Epithelial cell of esophagus (primary cell): ENCODE data around the gene DNLZ.

Experiments used
- DNase-seq: peaks from one replicate; pipeline ENCODE4 v3.0.0; 2010; ENCODE audit warnings: low read depth
- H3K4me3 ChIP-seq: 2 replicates; pipeline ENCODE4 v1.5.1; 2011; ENCODE audit warnings: mild to moderate bottlenecking, low read length, control low read depth
- TF ChIP-seq, protein P1 (sequence below): IDR thresholded peaks from 2 replicates; pipeline ENCODE4 v1.5.1; 2011; ENCODE audit warnings: low read depth, mild to moderate bottlenecking, low read length, control low read depth, inconsistent platforms; ENCODE audit not compliant: insufficient read depth; ENCODE audit errors: missing control alignments

The DNLZ gene

DNA sequence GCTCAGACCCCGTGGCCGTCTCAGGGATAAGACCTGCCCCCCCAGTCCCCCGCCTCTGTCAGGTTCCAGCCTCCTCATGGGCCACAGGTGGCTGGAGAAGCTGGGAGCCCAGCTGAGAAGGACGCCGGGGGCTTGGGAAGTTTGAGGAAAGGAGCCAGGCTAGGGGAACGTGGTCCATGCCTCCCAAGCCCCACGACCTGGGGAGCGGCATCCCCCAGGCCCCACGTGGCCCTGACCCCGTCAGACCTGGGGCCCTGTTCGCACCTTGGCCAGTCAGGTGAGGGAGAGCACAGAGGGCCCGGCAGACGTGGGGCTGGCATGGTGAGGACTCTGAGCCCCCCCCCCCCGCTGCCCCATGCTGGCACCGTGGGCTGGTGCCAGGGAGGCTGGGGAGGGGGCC lies 32.5 kb downstream of the DNLZ start:
- TF ChIP-seq, protein P1, sequence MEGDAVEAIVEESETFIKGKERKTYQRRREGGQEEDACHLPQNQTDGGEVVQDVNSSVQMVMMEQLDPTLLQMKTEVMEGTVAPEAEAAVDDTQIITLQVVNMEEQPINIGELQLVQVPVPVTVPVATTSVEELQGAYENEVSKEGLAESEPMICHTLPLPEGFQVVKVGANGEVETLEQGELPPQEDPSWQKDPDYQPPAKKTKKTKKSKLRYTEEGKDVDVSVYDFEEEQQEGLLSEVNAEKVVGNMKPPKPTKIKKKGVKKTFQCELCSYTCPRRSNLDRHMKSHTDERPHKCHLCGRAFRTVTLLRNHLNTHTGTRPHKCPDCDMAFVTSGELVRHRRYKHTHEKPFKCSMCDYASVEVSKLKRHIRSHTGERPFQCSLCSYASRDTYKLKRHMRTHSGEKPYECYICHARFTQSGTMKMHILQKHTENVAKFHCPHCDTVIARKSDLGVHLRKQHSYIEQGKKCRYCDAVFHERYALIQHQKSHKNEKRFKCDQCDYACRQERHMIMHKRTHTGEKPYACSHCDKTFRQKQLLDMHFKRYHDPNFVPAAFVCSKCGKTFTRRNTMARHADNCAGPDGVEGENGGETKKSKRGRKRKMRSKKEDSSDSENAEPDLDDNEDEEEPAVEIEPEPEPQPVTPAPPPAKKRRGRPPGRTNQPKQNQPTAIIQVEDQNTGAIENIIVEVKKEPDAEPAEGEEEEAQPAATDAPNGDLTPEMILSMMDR = no peak
- no peak for DNase-seq
- no peak overlapping the region for H3K4me3 ChIP-seq

GRCh38 chr9:136330406-136330990 lies 33.0 kb downstream of the DNLZ start:
- H3K4me3 ChIP-seq = no peak overlapping the region
- DNase-seq = no peak
- TF ChIP-seq, protein P1 = no peak

DNA sequence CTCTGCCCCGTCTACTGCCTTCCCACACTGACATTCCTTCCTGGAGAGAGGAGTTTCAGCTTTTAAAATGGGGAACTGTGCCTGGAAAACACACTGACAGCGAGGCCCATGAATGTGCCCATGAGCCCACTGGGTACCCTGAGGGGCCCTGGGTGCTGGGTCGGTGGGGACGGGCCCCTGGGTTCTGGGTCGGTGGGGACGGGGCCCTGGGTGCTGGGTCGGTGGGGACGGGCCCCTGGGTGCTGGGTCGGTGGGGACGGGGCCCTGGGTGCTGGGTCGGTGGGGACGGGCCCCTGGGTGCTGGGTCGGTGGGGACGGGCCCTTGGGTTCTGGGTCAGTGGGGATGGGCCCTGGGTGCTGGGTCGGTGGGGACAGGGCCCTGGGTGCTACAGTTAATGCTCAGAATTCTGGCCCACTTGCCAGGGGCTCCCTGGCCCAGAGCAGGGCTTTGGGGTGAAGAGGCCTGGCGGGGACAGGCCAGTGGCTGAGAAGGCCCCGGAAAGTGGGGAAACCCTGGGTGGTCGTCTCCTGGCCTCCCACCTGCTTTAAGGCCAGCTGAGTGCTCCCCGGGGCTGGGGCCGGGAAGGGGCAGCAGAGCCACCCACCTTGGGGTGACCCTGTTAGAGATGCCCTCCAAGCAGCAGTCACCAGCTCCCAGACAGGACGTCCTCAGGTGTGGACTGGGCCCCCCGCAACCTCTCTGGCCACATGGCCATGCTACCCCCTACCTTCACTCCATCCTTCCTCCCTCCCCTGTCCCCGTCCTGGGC lies 33.7 kb downstream of the DNLZ start:
- no peak for DNase-seq
- TF ChIP-seq, protein P1 = no peak
- H3K4me3 ChIP-seq = no peak overlapping the region

- DNase-seq = no peak
- no peak overlapping the region for H3K4me3 ChIP-seq
- TF ChIP-seq, protein P1 = no peak
These were observed 34.3 kb downstream of the DNLZ start for GRCh38 chr9:136329211-136329627.

GRCh38 chr9:136328622-136329041 lies 34.9 kb downstream of the DNLZ start:
- TF ChIP-seq, protein P1 = no peak
- DNase-seq = no peak
- H3K4me3 ChIP-seq = peak overlapping the region; percentile 56

- H3K4me3 ChIP-seq = peak overlapping the region; percentile 56
- peak; percentile 55 for DNase-seq
- TF ChIP-seq, protein P1 = no peak
These were observed 35.4 kb downstream of the DNLZ start for GRCh38 chr9:136328011-136328621.
